LNCAP (cell line): ENCODE measurements around the gene POLDIP3.

Experiments used
- TF ChIP-seq, protein P1 (sequence below): fragments of 450-650 bp; IDR thresholded peaks from 2 replicates; pipeline ENCODE4 v1.5.1; 2017; ENCODE audit warnings: mild to moderate bottlenecking

Gene POLDIP3

DNA sequence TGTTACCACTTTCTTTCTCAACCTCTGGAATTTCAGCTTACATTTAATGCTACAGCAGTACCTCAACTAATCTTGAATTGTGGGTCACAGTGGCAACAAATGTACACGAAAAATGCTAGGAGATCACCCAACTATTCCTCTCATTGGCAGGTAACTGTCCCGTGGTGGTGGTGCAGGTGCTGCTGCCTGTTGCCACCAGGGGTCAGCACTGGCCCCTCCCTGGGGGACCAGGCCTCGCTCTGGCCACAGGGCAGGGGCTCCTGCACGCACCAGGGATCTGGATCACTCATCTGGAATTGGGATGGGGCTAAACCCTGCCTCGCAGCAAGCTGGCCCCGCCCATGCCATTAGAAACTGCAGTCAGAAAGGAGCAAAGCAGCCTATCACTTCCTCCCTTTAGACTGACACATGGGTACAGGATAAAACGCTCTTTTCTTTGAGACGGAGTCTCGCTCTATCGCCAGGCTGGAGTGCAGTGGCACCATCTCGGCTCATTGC is 6.9 kb upstream of the POLDIP3 start:
- TF ChIP-seq, protein P1, sequence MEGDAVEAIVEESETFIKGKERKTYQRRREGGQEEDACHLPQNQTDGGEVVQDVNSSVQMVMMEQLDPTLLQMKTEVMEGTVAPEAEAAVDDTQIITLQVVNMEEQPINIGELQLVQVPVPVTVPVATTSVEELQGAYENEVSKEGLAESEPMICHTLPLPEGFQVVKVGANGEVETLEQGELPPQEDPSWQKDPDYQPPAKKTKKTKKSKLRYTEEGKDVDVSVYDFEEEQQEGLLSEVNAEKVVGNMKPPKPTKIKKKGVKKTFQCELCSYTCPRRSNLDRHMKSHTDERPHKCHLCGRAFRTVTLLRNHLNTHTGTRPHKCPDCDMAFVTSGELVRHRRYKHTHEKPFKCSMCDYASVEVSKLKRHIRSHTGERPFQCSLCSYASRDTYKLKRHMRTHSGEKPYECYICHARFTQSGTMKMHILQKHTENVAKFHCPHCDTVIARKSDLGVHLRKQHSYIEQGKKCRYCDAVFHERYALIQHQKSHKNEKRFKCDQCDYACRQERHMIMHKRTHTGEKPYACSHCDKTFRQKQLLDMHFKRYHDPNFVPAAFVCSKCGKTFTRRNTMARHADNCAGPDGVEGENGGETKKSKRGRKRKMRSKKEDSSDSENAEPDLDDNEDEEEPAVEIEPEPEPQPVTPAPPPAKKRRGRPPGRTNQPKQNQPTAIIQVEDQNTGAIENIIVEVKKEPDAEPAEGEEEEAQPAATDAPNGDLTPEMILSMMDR = peak; percentile 98

DNA sequence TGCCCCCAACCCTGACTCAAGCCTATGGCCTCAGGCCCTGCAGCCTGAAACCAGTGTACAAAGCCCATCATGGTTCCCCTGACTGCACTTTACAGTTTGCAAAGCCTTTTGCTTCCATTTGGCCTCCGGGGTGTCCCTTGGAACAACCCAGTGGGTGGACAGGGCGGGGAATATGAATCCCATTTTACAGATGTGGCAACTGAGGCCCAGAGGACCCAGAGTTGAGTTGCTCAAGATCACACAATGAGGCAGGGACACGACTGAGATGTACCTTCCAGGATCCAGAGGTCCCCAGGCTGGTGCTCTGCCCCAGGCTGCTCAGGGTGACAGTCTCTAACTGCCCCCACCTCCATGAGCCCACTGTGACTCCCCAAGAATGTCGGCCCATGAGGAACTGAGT is 5.4 kb upstream of the POLDIP3 start:
- TF ChIP-seq, protein P1 = no peak

DNA sequence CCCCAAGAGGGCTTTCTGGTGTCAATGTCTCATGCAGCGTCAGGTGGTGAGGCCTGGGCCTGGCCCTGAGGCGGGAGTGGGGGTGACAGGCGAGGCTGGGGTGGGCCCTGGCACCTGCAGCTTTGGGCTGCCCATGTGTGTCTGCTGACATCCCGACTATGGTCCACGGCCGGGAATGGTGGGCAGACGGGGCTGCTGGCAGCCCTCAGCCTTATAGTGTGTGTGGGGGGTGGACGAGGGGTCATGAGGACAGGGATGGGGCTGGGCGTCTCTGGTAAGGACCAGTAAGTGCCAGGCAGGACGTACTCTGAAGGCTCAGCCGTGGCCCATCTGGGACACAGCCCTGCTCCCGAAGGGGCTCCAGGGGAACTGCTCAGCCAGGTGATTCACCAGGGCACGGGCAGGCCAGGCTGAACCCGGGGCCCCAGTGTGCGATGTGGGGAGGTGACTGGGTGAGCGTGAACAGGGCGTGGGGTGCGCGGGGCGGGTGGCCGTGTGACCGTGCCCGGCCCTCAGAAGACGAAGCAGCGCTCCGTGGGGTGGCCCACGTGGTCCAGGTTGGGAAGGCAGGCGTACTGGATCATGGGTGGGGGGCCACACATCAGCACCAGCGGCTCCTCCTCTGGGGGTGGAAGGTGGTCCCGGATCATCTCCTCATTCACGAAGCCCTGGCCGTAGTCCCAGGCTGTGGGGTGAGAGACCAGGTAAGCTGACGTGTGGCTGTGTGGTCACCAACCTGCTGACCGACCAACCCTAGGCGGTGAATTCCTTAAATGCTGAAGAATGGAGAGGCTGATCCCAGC is 4.8 kb upstream of the POLDIP3 start:
- TF ChIP-seq, protein P1 = no peak

DNA sequence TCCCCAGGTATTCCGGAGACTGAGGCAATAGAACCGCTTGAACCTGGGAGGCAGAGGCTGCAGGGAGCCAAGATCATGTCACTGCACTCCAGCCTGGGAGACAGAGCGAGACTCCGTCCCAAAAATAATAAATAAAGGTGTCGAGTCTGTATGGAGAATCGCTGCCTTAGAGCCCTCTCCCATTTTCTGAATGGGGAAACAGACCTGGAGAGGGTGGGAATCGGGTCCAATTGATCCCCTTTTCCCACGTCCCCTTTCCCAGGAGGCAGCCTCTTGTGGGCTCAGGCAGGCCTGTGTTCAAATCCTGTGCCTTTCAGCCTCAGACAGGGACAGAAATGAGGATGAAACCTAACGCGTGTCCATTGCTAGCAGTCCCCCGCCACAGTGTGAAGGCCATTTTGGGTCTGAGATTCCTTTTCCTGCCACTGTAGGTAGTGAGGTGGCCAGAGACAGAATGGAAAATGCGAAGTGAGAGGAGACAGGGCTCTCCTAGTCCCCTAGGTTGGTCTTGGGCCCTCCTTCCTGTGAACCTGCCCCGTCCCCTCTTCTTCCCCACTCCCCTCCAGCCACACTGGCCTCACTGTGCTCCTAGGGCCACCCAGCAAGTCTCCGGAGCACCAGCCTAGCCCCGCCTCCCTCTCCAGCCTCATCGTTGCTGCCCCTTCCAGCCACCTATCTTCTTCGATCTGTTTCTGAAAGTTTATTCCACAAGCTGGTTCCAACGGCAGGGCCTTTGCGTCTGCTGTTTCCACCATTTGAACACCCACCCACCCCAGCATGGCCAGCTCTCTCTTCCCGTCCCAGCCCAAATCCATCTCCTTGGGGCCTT is 2.7 kb upstream of the POLDIP3 start:
- TF ChIP-seq, protein P1 = no peak

DNA sequence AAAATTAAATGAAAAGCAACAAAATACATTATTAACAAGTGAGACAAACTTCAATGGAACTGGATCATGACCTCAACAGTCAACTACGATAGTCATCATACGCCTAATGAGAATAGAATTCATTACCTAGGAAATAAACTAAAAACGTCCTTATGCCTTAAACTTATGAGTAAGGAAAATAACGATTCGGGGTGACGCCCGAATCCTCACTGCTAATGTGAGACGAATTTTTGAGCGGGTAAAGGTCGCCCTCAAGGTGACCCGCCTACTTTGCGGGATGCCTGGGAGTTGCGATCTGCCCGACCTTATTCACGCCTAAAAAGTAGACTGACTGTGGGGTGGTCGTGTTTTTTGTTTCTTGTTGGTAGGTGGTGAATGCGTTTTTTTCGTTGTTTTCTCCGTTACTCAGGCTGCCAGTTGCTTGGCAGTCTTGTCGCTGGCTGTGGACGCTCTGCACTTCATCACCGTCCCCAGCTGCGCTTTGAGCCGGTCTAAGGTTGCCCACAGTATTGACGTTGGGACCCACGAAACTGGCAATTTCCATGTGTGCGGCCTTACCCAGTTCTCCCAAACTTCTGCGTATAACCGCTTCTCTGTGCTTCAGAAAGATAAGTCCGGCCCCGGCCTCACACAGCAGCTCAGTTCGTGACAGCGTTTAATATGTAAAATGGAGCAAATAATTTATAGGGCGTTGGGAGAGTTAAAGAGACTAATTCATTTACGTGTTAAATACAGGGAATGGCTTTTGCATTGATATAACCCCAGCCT is 593 bp upstream of the POLDIP3 start:
- TF ChIP-seq, protein P1 = no peak

DNA sequence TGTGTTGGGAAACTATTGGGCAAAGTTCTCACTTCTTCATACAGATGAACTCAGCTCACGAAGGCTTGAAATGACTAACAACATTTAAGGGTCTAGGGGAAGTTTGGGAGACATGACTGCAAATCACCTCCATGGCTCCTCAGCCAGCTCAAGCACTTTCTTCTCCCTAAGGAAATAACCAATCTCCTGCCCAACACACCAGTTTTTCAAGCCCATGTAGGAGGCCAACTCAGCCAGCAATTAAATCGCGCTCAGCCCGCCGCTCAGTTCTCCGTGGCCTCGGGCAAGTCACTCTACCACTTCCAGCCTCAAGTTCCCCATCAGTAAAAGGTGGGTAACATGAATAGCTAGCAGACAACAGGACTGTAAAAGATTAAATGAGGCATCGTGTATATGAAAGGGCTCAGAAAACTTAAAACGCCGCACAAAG is 796 bp downstream of the POLDIP3 start:
- TF ChIP-seq, protein P1 = no peak

DNA sequence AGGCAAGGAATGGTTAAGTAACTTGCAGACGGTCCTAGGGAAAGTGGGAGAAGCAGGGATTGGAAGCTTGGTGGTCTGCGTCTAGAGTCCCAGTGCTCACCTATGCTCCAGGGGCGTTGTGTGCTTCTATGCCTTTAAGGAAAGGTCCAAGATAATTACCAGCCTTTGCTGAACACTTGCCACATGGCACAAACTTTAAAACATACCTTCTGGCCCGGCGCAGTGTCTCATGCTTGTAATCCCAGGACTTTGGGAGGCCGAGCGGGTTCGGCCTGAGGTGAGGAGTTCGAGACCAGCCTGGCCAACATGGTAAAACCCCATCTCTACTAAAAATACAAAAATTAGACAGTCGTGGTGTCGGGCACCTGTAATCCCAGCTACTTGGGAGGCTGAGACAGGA is 2.3 kb downstream of the POLDIP3 start:
- TF ChIP-seq, protein P1 = no peak
